H1 (cell line): ENCODE measurements around the gene SPINT2. TPM values are rescaled to one million over a fixed set of nuclear protein-coding genes. Genes with fewer than 3 reads are reported as not detected.

Experiments used
- CTCF ChIA-PET: fragments of 300-600 bp; sonication (Branson Sonifier 250); formaldehyde crosslinking; loops from one replicate; lab custom pipeline; 2021; ENCODE audit not compliant: partially characterized antibody; lab: Charles Lee
- POLR2A ChIA-PET: fragments of 300-600 bp; sonication (Branson Sonifier 250); formaldehyde crosslinking; loops from one replicate; lab custom pipeline; 2021; ENCODE audit warnings: inconsistent platforms; ENCODE audit not compliant: partially characterized antibody; lab: Charles Lee
- DNase-seq, 2 experiments: peaks; one replicate each; pipeline versions ENCODE4 v3.0.0 to v3.0.0-alpha.2; 2010 to 2022; ENCODE audit warnings: low spot score in 2 of 2, low read depth in 1 of 2, mixed read lengths in 1 of 2
- FAIRE-seq: peaks from 2 replicates; lab custom pipeline; 2011; peaks lifted over from hg19 to GRCh38; lab: Jason Lieb, UNC
- H2AFZ ChIP-seq: 2 replicates; pipeline ENCODE4 v1.8.1; 2012; ENCODE audit warnings: low read length, inconsistent platforms
- H2AK5ac ChIP-seq: 2 replicates; pipeline ENCODE4 v1.6.1; 2013; ENCODE audit warnings: low read depth, low read length
- H2BK120ac ChIP-seq: replicated peaks from 2 replicates; pipeline ENCODE3; 2013; ENCODE audit warnings: low read depth, low read length, inconsistent platforms
- H2BK12ac ChIP-seq: 2 replicates; pipeline ENCODE4 v1.6.1; 2013; ENCODE audit warnings: low read depth, low read length
- H2BK15ac ChIP-seq: 2 replicates; pipeline ENCODE4 v1.6.1; 2013; ENCODE audit warnings: low read length
- H2BK20ac ChIP-seq: 2 replicates; pipeline ENCODE4 v1.6.1; 2013; ENCODE audit warnings: low read length
- H2BK5ac ChIP-seq: 2 replicates; pipeline ENCODE4 v1.6.1; 2013; ENCODE audit warnings: low read depth, low read length
- H3K14ac ChIP-seq: 2 replicates; pipeline ENCODE4 v1.6.1; 2013; ENCODE audit warnings: inconsistent platforms; ENCODE audit not compliant: insufficient read length
- H3K18ac ChIP-seq: 2 replicates; pipeline ENCODE4 v1.6.1; 2013; ENCODE audit warnings: low read length; ENCODE audit errors: extremely low read depth
- H3K23ac ChIP-seq: 2 replicates; pipeline ENCODE4 v1.6.1; 2013; ENCODE audit warnings: inconsistent platforms; ENCODE audit not compliant: insufficient read length
- H3K23me2 ChIP-seq: 2 replicates; pipeline ENCODE4 v1.6.1; 2013; ENCODE audit warnings: low read depth, low read length
- H3K27ac ChIP-seq: 2 replicates; pipeline ENCODE4 v1.6.1; 2011; ENCODE audit warnings: low read depth, low read length, inconsistent platforms
- H3K27me3 ChIP-seq, 4 experiments: replicated peaks in 1 of 4; 1 replicate in 1 of 4; 2 replicates in 3 of 4; pipeline versions ENCODE4 v1.6.1 to v1.8.1; 2011 to 2013; ENCODE audit warnings: low read length in 3 of 4, mild to moderate bottlenecking in 3 of 4, inconsistent platforms in 2 of 4, mixed read lengths in 2 of 4, moderate library complexity in 1 of 4; ENCODE audit not compliant: control insufficient read depth in 3 of 4, insufficient read depth in 3 of 4; ENCODE audit errors: extremely low read depth in 1 of 4
- H3K36me3 ChIP-seq, 4 experiments: 2 replicates each; pipeline versions ENCODE4 v1.6.1 to v1.8.1; 2011 to 2013; ENCODE audit warnings: mild to moderate bottlenecking in 4 of 4, low read length in 3 of 4, moderate library complexity in 2 of 4, control low read depth in 1 of 4, inconsistent platforms in 1 of 4; ENCODE audit not compliant: insufficient read depth in 4 of 4, control insufficient read depth in 2 of 4
- H3K4ac ChIP-seq: replicated peaks from 2 replicates; pipeline ENCODE3; 2013; ENCODE audit warnings: low read length, low read depth, mixed read lengths, inconsistent platforms; ENCODE audit not compliant: insufficient read length
- H3K4me1 ChIP-seq, 4 experiments: replicated peaks in 1 of 4; 1 replicate in 1 of 4; 2 replicates in 3 of 4; pipeline versions ENCODE4 v1.6.1 to v1.8.1; 2011 to 2013; ENCODE audit warnings: low read length in 3 of 4, inconsistent platforms in 2 of 4, mixed read lengths in 1 of 4; ENCODE audit not compliant: insufficient read depth in 4 of 4, control insufficient read depth in 3 of 4
- H3K4me2 ChIP-seq, 2 experiments: 2 replicates each; pipeline versions ENCODE4 v1.6.1 to v1.8.1; 2011 to 2013; ENCODE audit warnings: low read depth in 2 of 2, low read length in 2 of 2, control low read depth in 1 of 2, inconsistent platforms in 1 of 2, mild to moderate bottlenecking in 1 of 2; ENCODE audit not compliant: insufficient read depth in 1 of 2
- H3K4me3 ChIP-seq, 4 experiments: fragments of 200-600, 300-600 bp in 1 of 4; sonication (generic), shearing (Covaris generic), sonication (Bioruptor Twin) in 1 of 4; 2 replicates each; pipeline versions ENCODE4 v1.5.1 to v1.8.1; 2011 to 2016; ENCODE audit warnings: low read length in 4 of 4, low read depth in 3 of 4, control low read depth in 2 of 4, inconsistent platforms in 2 of 4, mild to moderate bottlenecking in 2 of 4, mixed read lengths in 1 of 4, moderate library complexity in 1 of 4; ENCODE audit not compliant: insufficient read depth in 2 of 4; ENCODE audit errors: extremely low read depth in 1 of 4
- H3K56ac ChIP-seq: replicated peaks from 2 replicates; pipeline ENCODE3; 2013; ENCODE audit warnings: low read depth, mild to moderate bottlenecking, mixed read lengths, low read length, inconsistent platforms; ENCODE audit not compliant: insufficient read length
- H3K79me1 ChIP-seq: 2 replicates; pipeline ENCODE4 v1.6.1; 2013; ENCODE audit warnings: low read depth, low read length, control low read depth
- H3K79me2 ChIP-seq, 2 experiments: 2 replicates each; pipeline versions ENCODE4 v1.6.1 to v1.8.1; 2012 to 2013; ENCODE audit warnings: low read length in 2 of 2, mild to moderate bottlenecking in 2 of 2, inconsistent platforms in 1 of 2; ENCODE audit not compliant: insufficient read depth in 2 of 2, control insufficient read depth in 1 of 2
- H3K9ac ChIP-seq, 4 experiments: replicated peaks in 1 of 4; 1 replicate in 1 of 4; 2 replicates in 3 of 4; pipeline versions ENCODE4 v1.6.1 to v1.8.1; 2011 to 2013; ENCODE audit warnings: low read depth in 3 of 4, low read length in 3 of 4, control low read depth in 2 of 4, mild to moderate bottlenecking in 2 of 4, moderate library complexity in 2 of 4, inconsistent platforms in 1 of 4; ENCODE audit errors: extremely low read depth in 1 of 4
- H3K9me3 ChIP-seq, 2 experiments: 2 replicates each; pipeline versions ENCODE4 v1.6.1 to v1.8.1; 2012 to 2013; ENCODE audit warnings: mild to moderate bottlenecking in 2 of 2, moderate library complexity in 2 of 2, control low read depth in 1 of 2, inconsistent platforms in 1 of 2, low read depth in 1 of 2, low read length in 1 of 2, mixed read lengths in 1 of 2; ENCODE audit not compliant: insufficient read depth in 2 of 2
- H4K20me1 ChIP-seq, 2 experiments: replicated peaks in 1 of 2; 2 replicates each; pipeline versions ENCODE3 to v1.8.1; 2011 to 2013; ENCODE audit warnings: inconsistent platforms in 2 of 2, low read length in 2 of 2, mild to moderate bottlenecking in 1 of 2; ENCODE audit not compliant: insufficient read depth in 2 of 2, control insufficient read depth in 1 of 2
- H4K5ac ChIP-seq: 2 replicates; pipeline ENCODE4 v1.6.1; 2013; ENCODE audit warnings: low read length, low read depth, mixed read lengths, inconsistent platforms; ENCODE audit not compliant: insufficient read length
- H4K8ac ChIP-seq: 2 replicates; pipeline ENCODE4 v1.8.0; 2013; ENCODE audit warnings: mild to moderate bottlenecking, moderate library complexity, low read length, inconsistent platforms; ENCODE audit not compliant: insufficient read depth; ENCODE audit errors: extremely low read depth
- H4K91ac ChIP-seq: replicated peaks from 2 replicates; pipeline ENCODE3; 2013; ENCODE audit warnings: low read length, mixed read lengths, inconsistent platforms; ENCODE audit not compliant: insufficient read length
- ASH2L ChIP-seq: fragments of 200-600, 300-600 bp; sonication (generic); IDR thresholded peaks from one replicate; pipeline ENCODE4 v1.7.1; 2017; ENCODE audit warnings: low read length
- CREB1 ChIP-seq: IDR thresholded peaks from 2 replicates; pipeline ENCODE4 v1.6.1; 2012; ENCODE audit warnings: inconsistent platforms
- CTBP2 ChIP-seq: IDR thresholded peaks from 2 replicates; pipeline ENCODE4 v1.7.0; 2011; ENCODE audit warnings: borderline replicate concordance, mild to moderate bottlenecking, moderate library complexity, mixed read lengths, low read length; ENCODE audit not compliant: insufficient read depth, insufficient read length
- KDM4A ChIP-seq: IDR thresholded peaks from one replicate; pipeline ENCODE4 v1.7.1; 2012; ENCODE audit warnings: low read depth, mild to moderate bottlenecking, moderate library complexity, low read length, inconsistent platforms; ENCODE audit not compliant: severe bottlenecking
- NANOG ChIP-seq: IDR thresholded peaks from 2 replicates; pipeline ENCODE4 v1.6.1; 2011; ENCODE audit warnings: low read length, low read depth, mild to moderate bottlenecking, inconsistent platforms; ENCODE audit not compliant: insufficient read depth, poor library complexity, severe bottlenecking
- RFX5 ChIP-seq: IDR thresholded peaks from 2 replicates; pipeline ENCODE4 v1.6.1; 2011; ENCODE audit warnings: low read depth, low read length, improper control_type of control experiment, borderline replicate concordance
- RXRA ChIP-seq: IDR thresholded peaks from 2 replicates; pipeline ENCODE4 v1.6.1; 2011; ENCODE audit warnings: low read depth, mild to moderate bottlenecking, low read length, moderate library complexity; ENCODE audit not compliant: insufficient read depth
- SP1 ChIP-seq: IDR thresholded peaks from 2 replicates; pipeline ENCODE4 v1.6.1; 2011; ENCODE audit warnings: low read depth, low read length
- TAF1 ChIP-seq: IDR thresholded peaks from 2 replicates; pipeline ENCODE4 v1.6.1; 2011; ENCODE audit warnings: mild to moderate bottlenecking, low read depth, low read length
- TBP ChIP-seq: IDR thresholded peaks from 2 replicates; pipeline ENCODE4 v1.6.1; 2011; ENCODE audit warnings: low read depth, low read length, improper control_type of control experiment
- USF2 ChIP-seq: IDR thresholded peaks from 2 replicates; pipeline ENCODE4 v1.6.1; 2011; ENCODE audit warnings: low read length, improper control_type of control experiment
- WGBS, 2 experiments: shearing (Covaris generic) in 1 of 2; methylation state at CpG; one replicate each; pipeline versions ENCODE4 v1.1.6 to v1.1.7; 2013 to 2015; ENCODE audit warnings: low lambda C conversion rate in 2 of 2, mixed read lengths in 2 of 2, inconsistent platforms in 1 of 2, low coverage in 1 of 2, missing lambda C conversion rate in 1 of 2; ENCODE audit not compliant: insufficient replicate concordance in 2 of 2, insufficient coverage in 1 of 2, insufficient read length in 1 of 2; ENCODE audit errors: extremely low coverage in 1 of 2, missing lambda C conversion rate in 1 of 2; 5-methylcytosine and 5-hydroxymethylcytosine counted together
- polyA plus RNA-seq, 7 experiments: library from polyadenylated mRNA; depleted of rRNA in 3 of 7; stranded (reverse) in 5 of 7; unstranded in 2 of 7; fragments of >200 nt in 5 of 7; fragments of 200-250 nt in 2 of 7; gene quantifications; 1 replicate in 5 of 7; 2 replicates in 1 of 7; 4 replicates in 1 of 7; pipeline versions ENCODE4 v1.2.1 to v1.2.3, GENCODE V29; 2011 to 2013; ENCODE audit warnings: missing spikeins in 2 of 7, mixed read lengths in 2 of 7
- total RNA-seq: library from RNA; stranded (reverse); fragmentation: NEBNext Ultra II Directional; extraction: Animal tissue kit (Norgen Biotek cat#: 25700); gene quantifications from 2 replicates; pipeline ENCODE4 v1.2.1, GENCODE V29; 2021

Gene SPINT2
- total and polyA plus RNA-seq, 2 of the 8 experiments (the other 6 are each of a cell fraction or from before 2014, with no cell fraction given): 294 to 296 TPM

GRCh38 chr19:38251564-38252051 lies 12.8 kb upstream of the SPINT2 start:
- no peak for FAIRE-seq
- POLR2A ChIA-PET: interaction anchor here (0.8 to 3.4 kb wide), 13 partner anchors 8 to 134 kb away, joined by 3 to 19 read pairs (median 6); partner anchors contain the start of genes C19orf33 and SPINT2
- Histone ChIP-seq H3K9me3 (no peaks in the 10 kb centered on the region), H3K4ac (peak overlapping the region; percentile 82), H3K23me2 (peaks cover 8% of the 10 kb centered on the region; the same call in 1 of the 2 replicates), H3K27ac (no peak overlapping the region), H3K14ac (no peak overlapping the region), H3K9ac (no peak overlapping the region), H3K18ac (peak overlapping the region; percentile 71), H2BK20ac (0 out of 2 replicates have a peak overlapping the region, but pooled peaks have one; percentile 86), H4K20me1 (peaks cover 0 to 2% of the 10 kb centered on the region in 2 experiments), H2BK15ac (peak overlapping the region; percentile 29; the same call in 1 of the 2 replicates), H2AFZ (no peak overlapping the region), H2BK5ac (peak overlapping the region; percentile 78; the same call in 1 of the 2 replicates), H4K8ac (no peak overlapping the region; the same call in 1 of the 2 replicates), H4K5ac (peak overlapping the region; percentile 5), H3K36me3 (no peaks in the 10 kb centered on the region), H3K4me1 (peaks cover 10 to 41% (median 24%) of the 10 kb centered on the region in 4 experiments), H2AK5ac (peak overlapping the region; percentile 65; the same call in 1 of the 2 replicates), H3K56ac (no peak overlapping the region), H2BK120ac (no peak overlapping the region), H4K91ac (peak overlapping the region; percentile 35), H3K27me3 (peaks cover 0 to 11% (median 9%) of the 10 kb centered on the region in 4 experiments; a peak in 4 of 7 replicates), H3K4me2 (peak overlapping the region; percentile 58 to 75), H3K79me1 (0 out of 2 replicates have a peak, but pooled peaks cover 2% of the 10 kb centered on the region), H3K4me3 (peak overlapping the region in 3 of 4 experiments; percentile 4 to 50 (median 14); a peak in 5 of 8 replicates), H3K79me2 (no peaks in the 10 kb centered on the region), H3K23ac (no peak overlapping the region), H2BK12ac (peak overlapping the region; percentile 84; the same call in 1 of the 2 replicates)
- CTCF ChIA-PET: interaction anchor here (0.6 to 10.2 kb wide), 21 partner anchors 8 to 136 kb away, joined by 3 to 124 read pairs (median 4); partner anchors contain the start of genes C19orf33, CATSPERG, GGN and SPINT2
- no peak for DNase-seq
- WGBS, 2 experiments: 32% methylated on average over 10 of the region's 10 CpGs; no CpG with 5 or more reads in 1 of the 2 experiments
- no peak for TF ChIP-seq NANOG
- TF ChIP-seq RXRA: no peak
- no peak for TF ChIP-seq TAF1
- TF ChIP-seq KDM4A: no peak
- TF ChIP-seq CTBP2: no peak
- TF ChIP-seq CREB1: no peak
- no peak for TF ChIP-seq USF2
- no peak for TF ChIP-seq ASH2L
- TF ChIP-seq TBP: no peak
- TF ChIP-seq SP1: no peak
- no peak for TF ChIP-seq RFX5
